Gastrocnemius medialis (tissue), 4 donors: ENCODE data around the gene ICAM5. TPM values are rescaled to one million over a fixed set of nuclear protein-coding genes. Genes with fewer than 3 reads are reported as not detected.

Source experiments
- ATAC-seq, 2 donors: fragments of 150-250 bp; one replicate each; pipeline ENCODE4 v1.9.1; 2016
- DNase-seq, 2 donors: peaks; one replicate each; pipeline ENCODE4 v3.0.0-alpha.2; 2019
- H3K27ac ChIP-seq, 4 donors: fragments of 200-600 bp; sonication (generic); 1 replicate in 1 of 4; 2 replicates in 3 of 4; pipeline ENCODE4 v1.5.1; 2016 to 2018; ENCODE audit warnings: mild to moderate bottlenecking in 2 of 4, moderate library complexity in 1 of 4
- H3K27me3 ChIP-seq, 3 donors: fragments of 200-600 bp; sonication (generic) in 2 of 3; 1 replicate in 1 of 3; 2 replicates in 2 of 3; pipeline versions ENCODE4 v1.5.1 to v1.6.0; 2016 to 2019; ENCODE audit warnings: mild to moderate bottlenecking in 1 of 3, moderate library complexity in 1 of 3
- H3K36me3 ChIP-seq, 2 donors: fragments of 200-600 bp; sonication (generic) in 1 of 2; one replicate each; pipeline ENCODE4 v1.5.1; 2017 to 2018
- H3K4me1 ChIP-seq, 2 donors: fragments of 200-600 bp; sonication (generic) in 1 of 2; one replicate each; pipeline ENCODE4 v1.5.1; 2016 to 2017; ENCODE audit warnings: mild to moderate bottlenecking in 2 of 2
- H3K4me3 ChIP-seq, 4 donors: fragments of 200-600 bp; sonication (generic) in 3 of 4; 1 replicate in 1 of 4; 2 replicates in 3 of 4; pipeline ENCODE4 v1.5.1; 2016 to 2019; ENCODE audit warnings: mild to moderate bottlenecking in 2 of 4
- H3K9me3 ChIP-seq, 3 donors: fragments of 200-600 bp; sonication (generic) in 2 of 3; 1 replicate in 1 of 3; 2 replicates in 2 of 3; pipeline ENCODE4 v1.5.1; 2016 to 2019
- CTCF ChIP-seq, 5 experiments: fragments of 450-650 bp in 3 of 5; fragments of 200-600 bp in 2 of 5; sonication (generic) in 2 of 5; IDR thresholded peaks in 4 of 5; conservative IDR thresholded peaks in 1 of 5; 1 replicate in 4 of 5; 2 replicates in 1 of 5; pipeline ENCODE4 v1.5.1; 2016 to 2019; ENCODE audit warnings: antibody characterized with exemption in 5 of 5, mild to moderate bottlenecking in 3 of 5, moderate library complexity in 3 of 5
- POLR2A ChIP-seq, 2 donors: fragments of 450-650 bp; IDR thresholded peaks; one replicate each; pipeline ENCODE4 v1.6.1; 2017; ENCODE audit warnings: antibody characterized with exemption in 2 of 2, mild to moderate bottlenecking in 2 of 2, moderate library complexity in 2 of 2
- in situ Hi-C, 4 donors: fragments of 200-750 bp; cut with MboI; loops; one replicate each; pipeline versions ENCODE4 v1.15.0 to v1.8.0; 2017; ENCODE audit warnings: low sequenced_read_pairs in 4 of 4
- intact Hi-C: fragments of 100-400 bp; cut with DNase I; formaldehyde crosslinking; loops from one replicate; pipeline ENCODE4 v1.15.1; 2023; ENCODE audit warnings: low total_unique reads
- total RNA-seq, 4 donors: library from RNA; depleted of rRNA; stranded (reverse); fragments of >200 nt; gene quantifications; one replicate each; pipeline versions ENCODE4 v1.1.0 to v1.2.3, GENCODE V29; 2016

ICAM5 gene
- total RNA-seq, 4 donors from 2014 or later = not detected

GRCh38 chr19:10284960-10285278 is 4.8 kb upstream of the ICAM5 start:
- no peak for ATAC-seq
- Histone ChIP-seq H3K27ac (no peak overlapping the region), H3K4me3 (no peak overlapping the region), H3K4me1 (peaks cover 12 to 16% of the 10 kb centered on the region in 2 donors), H3K36me3 (peaks cover 0 to 18% of the 10 kb centered on the region in 2 donors), H3K9me3 (no peaks in the 10 kb centered on the region), H3K27me3 (peaks cover 33 to 34% (median 33%) of the 10 kb centered on the region in 3 donors)
- TF ChIP-seq POLR2A (IDR thresholded peaks at IDR 0.05) (no peak), CTCF (IDR thresholded peaks at IDR 0.05 in 4 of 5, conservative IDR thresholded peaks at IDR 0.05 in 1 of 5) (no peak)
- intact Hi-C loops (no loop called here), in situ Hi-C loops (no loop called here)
- no peak for DNase-seq

- intact Hi-C loops (no loop called here), in situ Hi-C loops (no loop called here)
- Histone ChIP-seq H3K4me3 (no peak overlapping the region), H3K9me3 (no peaks in the 10 kb centered on the region), H3K27me3 (peaks cover 36 to 38% (median 38%) of the 10 kb centered on the region in 3 donors), H3K4me1 (peaks cover 14 to 21% of the 10 kb centered on the region in 2 donors), H3K36me3 (peaks cover 0 to 18% of the 10 kb centered on the region in 2 donors), H3K27ac (no peak overlapping the region)
- no peak for TF ChIP-seq CTCF (IDR thresholded peaks at IDR 0.05 in 4 of 5, conservative IDR thresholded peaks at IDR 0.05 in 1 of 5)
- TF ChIP-seq POLR2A (IDR thresholded peaks at IDR 0.05) = no peak
- no peak for DNase-seq
- ATAC-seq = no peak
These were observed 4.4 kb upstream of the ICAM5 start for GRCh38 chr19:10285393-10285792.

GRCh38 chr19:10286803-10287737 is 2.7 kb upstream of the ICAM5 start, which contains the start of gene ICAM4:
Gene ICAM4 (plus strand): TSS chr19:10286955. CDS start chr19:10287013, 58 bp downstream.
- intact Hi-C loops = no loop called here
- H3K4me1 ChIP-seq = peaks cover 28 to 37% of the 10 kb centered on the region in 2 donors
- no peak for DNase-seq

GRCh38 chr19:10288662-10289166 is 1.0 kb upstream of the ICAM5 start:
- Histone ChIP-seq H3K36me3 (peaks cover 0 to 17% of the 10 kb centered on the region in 2 donors), H3K4me1 (peaks cover 29 to 43% of the 10 kb centered on the region in 2 donors), H3K27ac (no peak overlapping the region), H3K27me3 (peaks cover 70 to 72% (median 71%) of the 10 kb centered on the region in 3 donors), H3K9me3 (no peaks in the 10 kb centered on the region), H3K4me3 (peak overlapping the region in 3 of 4 donors; percentile 45 to 65 (median 48))
- no peak for TF ChIP-seq CTCF (IDR thresholded peaks at IDR 0.05 in 4 of 5, conservative IDR thresholded peaks at IDR 0.05 in 1 of 5)
- no peak for TF ChIP-seq POLR2A (IDR thresholded peaks at IDR 0.05)
- intact Hi-C loops = no loop called here
- in situ Hi-C loops = no loop called here
- DNase-seq (no peak), ATAC-seq (no peak)

More at GRCh38 chr19:10286803-10287737, 2.7 kb upstream of the ICAM5 start, which contains the start of gene ICAM4:
- Histone ChIP-seq H3K27ac (peak within 1 kb of the TSS in 1 of 4 donors; percentile 33), H3K4me3 (peak within 1 kb of the TSS in 2 of 4 donors; percentile 22 to 27), H3K36me3 (peaks cover 0 to 18% of the 10 kb centered on the region in 2 donors), H3K9me3 (no peaks in the 10 kb centered on the region), H3K27me3 (peaks cover 53 to 55% (median 55%) of the 10 kb centered on the region in 3 donors)
- TF ChIP-seq CTCF (IDR thresholded peaks at IDR 0.05 in 4 of 5, conservative IDR thresholded peaks at IDR 0.05 in 1 of 5) (no peak), POLR2A (IDR thresholded peaks at IDR 0.05) (no peak)
- ATAC-seq = peak in 1 of 2 donors; percentile 41
- in situ Hi-C loops = no loop called here
